SH-SY5Y (cell line): ENCODE data around the gene OVOL3.

ENCODE experiments used
- GATA2 ChIP-seq: IDR thresholded peaks from 2 replicates; pipeline ENCODE4 v1.6.1; 2011; ENCODE audit warnings: mild to moderate bottlenecking, low read depth, low read length
- GATA3 ChIP-seq: IDR thresholded peaks from 2 replicates; pipeline ENCODE4 v1.6.1; 2011; ENCODE audit warnings: low read depth, mild to moderate bottlenecking, low read length, moderate library complexity

DNA sequence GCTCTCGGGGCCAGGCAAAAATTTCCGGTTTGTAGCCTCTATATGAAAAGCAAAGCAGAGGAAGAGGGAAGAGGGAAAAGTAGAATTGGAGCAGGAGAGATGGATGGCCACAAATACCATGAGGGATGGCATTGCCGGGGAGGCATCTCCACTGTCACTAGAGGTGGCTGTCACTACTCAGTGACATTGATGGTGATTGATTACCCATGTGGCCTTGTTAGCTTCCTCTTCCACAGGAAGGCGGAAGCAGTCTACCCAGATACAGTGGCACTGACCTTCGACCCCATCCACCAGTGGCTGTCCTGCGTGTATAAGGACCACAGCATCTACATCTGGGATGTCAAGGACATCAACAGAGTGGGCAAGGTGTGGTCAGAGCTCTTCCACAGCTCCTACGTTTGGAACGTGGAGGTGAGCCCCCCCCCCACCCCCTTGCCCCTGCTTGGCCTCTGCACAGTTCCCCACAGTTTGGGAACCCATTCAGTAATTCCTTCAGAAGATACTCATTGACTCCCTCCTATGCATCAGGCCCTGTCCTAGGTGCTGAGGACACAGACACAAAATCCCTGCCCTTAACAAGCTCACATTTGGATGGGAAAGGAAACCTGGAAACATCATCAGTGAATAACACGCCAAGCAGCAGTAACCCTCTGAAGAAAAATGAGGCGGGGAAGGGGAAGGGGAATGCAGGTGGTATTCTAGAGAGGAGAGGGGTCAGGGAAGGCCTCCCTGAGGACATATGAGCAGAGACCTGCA lies 37.6 kb upstream of the OVOL3 start:
- no peak for TF ChIP-seq GATA3
- no peak for TF ChIP-seq GATA2
